Neural cell (in vitro differentiated cells): ENCODE measurements around the gene IFI44.

Experiments
- CTCF ChIP-seq: fragments of 450-650 bp; IDR thresholded peaks from 2 replicates; pipeline ENCODE4 v1.5.1; 2014; ENCODE audit warnings: antibody characterized with exemption, mild to moderate bottlenecking, moderate library complexity; ENCODE audit not compliant: poor library complexity, severe bottlenecking
- EP300 ChIP-seq: fragments of 450-650 bp; conservative IDR thresholded peaks from 2 replicates; pipeline ENCODE4 v1.6.1; 2014; ENCODE audit warnings: antibody characterized with exemption, mild to moderate bottlenecking, moderate library complexity; ENCODE audit not compliant: poor library complexity, severe bottlenecking
- EZH2 ChIP-seq: fragments of 200-600, 300-800 bp; shearing (Covaris generic), sonication (generic); IDR thresholded peaks from 2 replicates; pipeline ENCODE4 v1.6.1; 2014; ENCODE audit warnings: antibody characterized with exemption, low read length, borderline replicate concordance, mild to moderate bottlenecking; ENCODE audit not compliant: insufficient read depth, poor library complexity, severe bottlenecking
- MXI1 ChIP-seq: fragments of 450-650 bp; conservative IDR thresholded peaks from 2 replicates; pipeline ENCODE4 v1.6.1; 2014; ENCODE audit warnings: antibody characterized with exemption, mild to moderate bottlenecking; ENCODE audit not compliant: poor library complexity, severe bottlenecking
- POLR2AphosphoS5 ChIP-seq: IDR thresholded peaks from 2 replicates; pipeline ENCODE4 v1.6.1; 2012
- RAD21 ChIP-seq: fragments of 450-650 bp; conservative IDR thresholded peaks from 2 replicates; pipeline ENCODE4 v1.6.1; 2014; ENCODE audit warnings: antibody characterized with exemption, mild to moderate bottlenecking, moderate library complexity
- REST ChIP-seq: IDR thresholded peaks from 2 replicates; pipeline ENCODE4 v1.6.1; 2012; ENCODE audit warnings: borderline replicate concordance
- TAF1 ChIP-seq: IDR thresholded peaks from 2 replicates; pipeline ENCODE4 v1.6.1; 2012; ENCODE audit warnings: low read depth

GRCh38 chr1:78682496-78682895, 32.9 kb downstream of the IFI44 start:
- TF ChIP-seq EZH2 (no peak), CTCF (no peak), EP300 (no peak), TAF1 (no peak), REST (no peak), RAD21 (no peak), POLR2AphosphoS5 (no peak), MXI1 (no peak)
